Liver (tissue), 3 donors: ENCODE data around the gene ACOXL.

Experiments
- GABPA ChIP-seq, 2 donors: IDR thresholded peaks in 1 of 2; conservative IDR thresholded peaks in 1 of 2; 2 replicates each; pipeline ENCODE4 v1.6.1; 2016; ENCODE audit warnings: antibody characterized with exemption in 2 of 2, mild to moderate bottlenecking in 1 of 2, moderate library complexity in 1 of 2
- HNF4A ChIP-seq, 2 donors: conservative IDR thresholded peaks; 2 replicates each; pipeline ENCODE4 v1.6.1; 2016; ENCODE audit warnings: antibody characterized with exemption in 2 of 2, mild to moderate bottlenecking in 2 of 2
- JUND ChIP-seq, 2 donors: IDR thresholded peaks; 2 replicates each; pipeline ENCODE4 v1.6.1; 2016; ENCODE audit warnings: antibody characterized with exemption in 2 of 2
- TAF1 ChIP-seq: conservative IDR thresholded peaks from 2 replicates; pipeline ENCODE4 v1.6.1; 2016; ENCODE audit warnings: antibody characterized with exemption, mild to moderate bottlenecking
- TF ChIP-seq, protein P1 (sequence below): fragments of 150-350 bp; IDR thresholded peaks from 2 replicates; pipeline ENCODE4 v1.5.1; 2017; ENCODE audit warnings: improper control_type of control experiment, low read depth, low read length; ENCODE audit not compliant: missing input control
- donor health status: healthy.
- donor health status: healthy.

DNA sequence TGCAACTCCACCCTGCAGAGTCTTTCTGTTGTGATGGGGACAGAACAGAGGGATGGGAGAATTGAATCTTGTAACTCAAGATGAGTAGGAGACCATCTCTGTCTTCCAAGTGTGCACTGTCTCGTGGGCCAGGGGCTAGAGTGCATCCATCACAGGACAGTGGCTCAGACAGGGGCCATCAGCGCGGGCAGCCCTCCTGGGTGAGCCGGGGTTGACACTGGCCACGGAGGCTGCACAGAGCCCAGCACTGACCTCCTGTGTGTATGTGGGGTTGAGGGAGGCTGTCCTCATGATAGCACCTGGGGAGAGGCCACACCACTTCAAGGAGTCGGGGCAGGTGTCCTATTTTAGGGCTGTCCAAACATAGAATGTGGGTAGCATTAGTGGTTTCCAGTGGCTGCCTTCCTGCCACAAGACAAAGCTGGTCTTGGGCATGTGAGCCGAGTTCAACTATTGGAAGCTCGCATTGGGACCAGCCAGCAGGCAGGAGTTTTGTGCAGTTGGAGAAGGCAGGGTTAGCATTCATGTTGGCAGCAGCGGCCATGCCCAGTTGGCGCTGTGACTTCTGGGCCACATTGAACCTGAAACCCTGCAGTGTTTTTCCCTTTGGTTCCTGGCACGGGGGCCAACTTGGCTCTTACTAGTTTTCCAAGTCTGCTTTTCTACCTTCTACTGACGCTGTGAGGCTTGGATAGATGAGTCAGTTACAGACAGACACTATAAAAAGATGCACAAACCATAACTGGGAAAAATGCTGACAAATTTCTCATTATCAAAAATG lies 45.3 kb downstream of the ACOXL start:
- TF ChIP-seq, protein P1, sequence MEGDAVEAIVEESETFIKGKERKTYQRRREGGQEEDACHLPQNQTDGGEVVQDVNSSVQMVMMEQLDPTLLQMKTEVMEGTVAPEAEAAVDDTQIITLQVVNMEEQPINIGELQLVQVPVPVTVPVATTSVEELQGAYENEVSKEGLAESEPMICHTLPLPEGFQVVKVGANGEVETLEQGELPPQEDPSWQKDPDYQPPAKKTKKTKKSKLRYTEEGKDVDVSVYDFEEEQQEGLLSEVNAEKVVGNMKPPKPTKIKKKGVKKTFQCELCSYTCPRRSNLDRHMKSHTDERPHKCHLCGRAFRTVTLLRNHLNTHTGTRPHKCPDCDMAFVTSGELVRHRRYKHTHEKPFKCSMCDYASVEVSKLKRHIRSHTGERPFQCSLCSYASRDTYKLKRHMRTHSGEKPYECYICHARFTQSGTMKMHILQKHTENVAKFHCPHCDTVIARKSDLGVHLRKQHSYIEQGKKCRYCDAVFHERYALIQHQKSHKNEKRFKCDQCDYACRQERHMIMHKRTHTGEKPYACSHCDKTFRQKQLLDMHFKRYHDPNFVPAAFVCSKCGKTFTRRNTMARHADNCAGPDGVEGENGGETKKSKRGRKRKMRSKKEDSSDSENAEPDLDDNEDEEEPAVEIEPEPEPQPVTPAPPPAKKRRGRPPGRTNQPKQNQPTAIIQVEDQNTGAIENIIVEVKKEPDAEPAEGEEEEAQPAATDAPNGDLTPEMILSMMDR = no peak
- TF ChIP-seq GABPA (IDR thresholded peaks at IDR 0.05 in 1 of 2, conservative IDR thresholded peaks at IDR 0.05 in 1 of 2) = no peak
- TF ChIP-seq JUND (IDR thresholded peaks at IDR 0.05) = no peak
- TF ChIP-seq TAF1 = no peak
- TF ChIP-seq HNF4A (conservative IDR thresholded peaks at IDR 0.05) = no peak
